Chondrocyte (in vitro differentiated cells): ENCODE data around the gene TLE4. TPM values are rescaled to one million over a fixed set of nuclear protein-coding genes. Genes with fewer than 3 reads are reported as not detected.

Experiments used
- DNase-seq: peaks from one replicate; pipeline ENCODE4 v3.0.0; 2021; ENCODE audit warnings: mixed read lengths, low spot score
- H3K27ac Mint-ChIP-seq: one replicate; pipeline ENCODE4 v1.8.0; 2021; ENCODE audit warnings: mild to moderate bottlenecking, moderate library complexity, mixed read lengths; ENCODE audit not compliant: unreplicated experiment
- H3K27me3 Mint-ChIP-seq: 2 replicates; pipeline ENCODE4 v1.8.0; 2021; ENCODE audit warnings: low read depth, mixed read lengths
- H3K36me3 Mint-ChIP-seq: 2 replicates; pipeline ENCODE4 v1.8.0; 2021; ENCODE audit warnings: low read depth, mixed read lengths
- H3K4me1 Mint-ChIP-seq: 2 replicates; pipeline ENCODE4 v1.8.0; 2021; ENCODE audit warnings: low read depth, mild to moderate bottlenecking, mixed read lengths
- H3K4me3 Mint-ChIP-seq: one replicate; pipeline ENCODE4 v1.8.0; 2021; ENCODE audit warnings: mild to moderate bottlenecking, moderate library complexity, mixed read lengths; ENCODE audit not compliant: unreplicated experiment
- H3K9me3 Mint-ChIP-seq: 2 replicates; pipeline ENCODE4 v1.8.0; 2021; ENCODE audit warnings: low read depth, mixed read lengths
- total RNA-seq: library from RNA; stranded (reverse); gene quantifications from 3 replicates; pipeline ENCODE4 v1.2.1, GENCODE V29; 2021
- TF ChIP-seq, protein P1 (sequence below): fragments of 200-600 bp; sonication (generic); IDR thresholded peaks from 2 replicates; pipeline ENCODE4 v1.5.0; 2021; ENCODE audit warnings: antibody characterized with exemption, mild to moderate bottlenecking, moderate library complexity

Gene TLE4
- total RNA-seq, 1 donor from 2014 or later, result 66.0 TPM

DNA sequence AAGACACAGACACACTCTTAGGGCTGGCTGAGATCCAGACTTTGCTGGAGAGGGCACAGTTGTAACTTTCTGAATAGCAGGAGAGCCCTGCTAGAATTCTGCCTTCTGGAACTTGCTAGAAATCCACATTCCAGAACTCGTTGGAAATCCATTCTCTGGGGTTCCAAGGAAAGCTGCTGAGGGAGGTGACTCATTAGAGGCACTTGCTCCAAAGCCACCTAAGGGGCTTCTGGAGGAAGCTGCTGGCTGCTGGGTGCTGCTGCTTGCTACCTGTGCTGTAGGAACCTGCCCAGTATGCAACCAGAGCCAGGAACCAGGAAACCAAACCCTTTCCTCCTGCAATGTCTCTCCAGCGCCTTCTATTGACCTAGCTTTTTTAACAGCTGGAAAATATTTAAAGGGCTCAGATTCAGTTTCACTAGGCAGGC, 4.1 kb upstream of the TLE4 start:
- TF ChIP-seq, protein P1, sequence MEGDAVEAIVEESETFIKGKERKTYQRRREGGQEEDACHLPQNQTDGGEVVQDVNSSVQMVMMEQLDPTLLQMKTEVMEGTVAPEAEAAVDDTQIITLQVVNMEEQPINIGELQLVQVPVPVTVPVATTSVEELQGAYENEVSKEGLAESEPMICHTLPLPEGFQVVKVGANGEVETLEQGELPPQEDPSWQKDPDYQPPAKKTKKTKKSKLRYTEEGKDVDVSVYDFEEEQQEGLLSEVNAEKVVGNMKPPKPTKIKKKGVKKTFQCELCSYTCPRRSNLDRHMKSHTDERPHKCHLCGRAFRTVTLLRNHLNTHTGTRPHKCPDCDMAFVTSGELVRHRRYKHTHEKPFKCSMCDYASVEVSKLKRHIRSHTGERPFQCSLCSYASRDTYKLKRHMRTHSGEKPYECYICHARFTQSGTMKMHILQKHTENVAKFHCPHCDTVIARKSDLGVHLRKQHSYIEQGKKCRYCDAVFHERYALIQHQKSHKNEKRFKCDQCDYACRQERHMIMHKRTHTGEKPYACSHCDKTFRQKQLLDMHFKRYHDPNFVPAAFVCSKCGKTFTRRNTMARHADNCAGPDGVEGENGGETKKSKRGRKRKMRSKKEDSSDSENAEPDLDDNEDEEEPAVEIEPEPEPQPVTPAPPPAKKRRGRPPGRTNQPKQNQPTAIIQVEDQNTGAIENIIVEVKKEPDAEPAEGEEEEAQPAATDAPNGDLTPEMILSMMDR, result peak; percentile 28
- H3K27ac Mint-ChIP-seq, result no peak overlapping the region
- no peaks in the 10 kb centered on the region for H3K27me3 Mint-ChIP-seq
- no peaks in the 10 kb centered on the region for H3K36me3 Mint-ChIP-seq
- DNase-seq, result no peak
- peaks cover 15% of the 10 kb centered on the region for H3K4me1 Mint-ChIP-seq
- H3K4me3 Mint-ChIP-seq, result no peak overlapping the region
- H3K9me3 Mint-ChIP-seq, result no peaks in the 10 kb centered on the region

DNA sequence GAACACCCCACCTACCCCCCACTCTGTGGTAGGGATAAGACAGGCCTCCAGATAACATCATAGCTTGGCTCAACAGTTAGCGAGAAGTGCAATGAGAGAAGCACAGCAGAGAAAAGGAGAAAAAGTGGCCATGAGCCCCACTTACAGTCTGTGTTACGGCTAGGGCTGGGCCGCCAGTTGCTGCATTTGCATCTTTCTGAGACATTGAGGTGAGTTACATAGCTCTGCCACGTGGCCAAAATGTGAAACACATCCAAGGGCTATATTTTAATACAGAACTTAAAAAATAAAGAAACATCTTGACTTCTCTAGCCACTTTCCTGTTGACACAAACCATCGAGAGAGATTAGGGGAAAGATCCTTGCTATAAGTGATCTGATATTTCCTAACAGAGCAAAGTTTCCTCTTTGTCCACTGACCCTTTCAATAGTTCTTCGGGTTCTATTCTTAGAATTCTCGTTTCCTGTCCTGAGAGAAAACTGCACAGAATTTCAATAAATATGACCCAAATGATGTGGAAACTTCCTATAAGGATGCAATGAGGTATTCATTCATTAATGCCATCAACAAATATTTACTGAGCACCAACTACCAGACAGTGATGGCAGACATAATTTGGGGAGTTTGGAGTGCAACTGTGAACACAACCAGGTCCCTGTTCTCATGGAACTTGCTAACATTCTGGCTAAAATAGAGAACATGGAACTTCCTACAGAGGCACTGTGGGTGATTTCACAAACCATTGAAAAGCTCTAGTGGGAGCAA, 3.2 kb upstream of the TLE4 start:
- no peak for DNase-seq
- no peak overlapping the region for H3K27ac Mint-ChIP-seq
- H3K4me1 Mint-ChIP-seq, result peaks cover 9% of the 10 kb centered on the region
- H3K4me3 Mint-ChIP-seq, result no peak overlapping the region
- no peaks in the 10 kb centered on the region for H3K36me3 Mint-ChIP-seq
- TF ChIP-seq, protein P1, result no peak
- no peaks in the 10 kb centered on the region for H3K9me3 Mint-ChIP-seq
- no peaks in the 10 kb centered on the region for H3K27me3 Mint-ChIP-seq

DNA sequence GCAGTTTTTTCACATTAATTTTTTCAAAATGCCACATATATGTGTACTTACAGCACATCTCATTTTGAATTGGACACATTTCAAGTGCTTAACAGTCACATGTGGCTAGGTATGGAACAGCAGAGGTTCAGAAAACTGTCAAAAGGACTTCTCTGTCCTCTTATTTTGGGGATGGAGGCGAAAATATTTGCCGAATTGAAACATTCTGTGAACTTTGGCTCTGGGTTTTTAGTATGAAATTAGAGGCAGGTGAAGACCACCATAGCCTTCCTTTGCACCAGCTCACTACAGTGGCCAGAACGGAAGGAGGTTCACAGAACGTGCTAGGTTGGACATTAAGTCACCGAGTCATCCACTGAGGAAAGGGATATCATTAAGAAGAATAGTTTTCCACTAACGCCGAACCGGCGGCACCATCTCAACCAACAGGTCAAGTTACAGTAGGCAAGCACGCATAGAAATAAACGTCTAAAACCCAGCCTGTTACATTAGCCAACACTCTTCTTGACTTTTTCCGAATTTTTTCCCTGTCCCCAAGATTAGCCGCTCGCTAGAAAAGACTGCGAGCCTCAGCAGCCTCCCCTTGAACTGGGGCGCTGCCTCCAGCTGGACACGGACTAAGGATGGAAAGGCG, 1.8 kb upstream of the TLE4 start:
- H3K27ac Mint-ChIP-seq, result peak overlapping the region; percentile 77

DNA sequence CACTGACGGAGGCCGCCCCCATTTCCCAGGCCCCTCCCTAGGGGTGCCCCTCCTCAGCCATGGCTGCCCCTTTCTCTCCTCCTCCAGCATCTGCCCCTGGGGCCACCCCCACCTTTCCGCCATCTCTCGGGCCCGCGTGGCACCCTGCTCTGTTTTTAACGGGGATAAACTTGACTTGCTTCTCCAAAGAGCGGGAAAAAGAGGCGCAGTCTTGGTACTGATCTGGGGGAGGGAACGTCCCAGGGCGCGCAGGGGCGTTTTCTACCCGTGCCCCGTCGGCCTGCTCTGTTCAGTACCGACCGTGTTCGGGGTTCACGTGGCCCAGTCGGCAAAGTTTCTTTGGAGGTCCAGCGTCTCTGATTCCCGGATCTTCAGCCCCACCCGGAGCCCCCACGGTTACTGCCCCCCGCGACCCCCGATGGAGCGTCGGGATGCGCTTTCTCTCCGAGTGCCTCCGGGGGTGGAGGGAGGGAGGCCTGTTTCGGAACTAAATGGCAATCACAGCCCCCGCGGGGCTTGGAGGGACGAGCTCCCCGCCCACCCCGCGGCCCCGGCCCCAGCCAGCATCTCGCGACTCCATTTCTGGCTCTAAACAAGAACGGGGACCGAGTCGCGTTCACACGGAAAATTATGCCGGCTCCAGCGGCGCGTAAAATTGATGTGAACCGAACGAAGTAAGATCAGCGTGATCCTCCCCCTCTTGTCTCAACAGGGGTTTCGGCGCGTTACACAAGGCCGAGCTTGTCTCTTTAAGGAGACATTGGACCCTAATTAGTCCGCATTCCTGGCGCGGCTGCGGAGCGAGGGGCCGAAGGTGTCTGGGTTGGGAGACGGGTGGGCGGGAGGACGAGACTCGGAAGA, 1.1 kb upstream of the TLE4 start:
- Mint-ChIP-seq H3K27ac (peak overlapping the region; percentile 77), H3K27me3 (no peaks in the 10 kb centered on the region), H3K4me3 (no peak overlapping the region), H3K36me3 (peaks cover 1% of the 10 kb centered on the region), H3K4me1 (peaks cover 25% of the 10 kb centered on the region), H3K9me3 (no peaks in the 10 kb centered on the region)
- DNase-seq, result peak; percentile 89
- TF ChIP-seq, protein P1, result peak; percentile 6

More for the DNA sequence above, 1.8 kb upstream of the TLE4 start:
- TF ChIP-seq, protein P1, result no peak
- Mint-ChIP-seq H3K4me1 (peaks cover 20% of the 10 kb centered on the region), H3K9me3 (no peaks in the 10 kb centered on the region), H3K36me3 (peaks cover 1% of the 10 kb centered on the region), H3K4me3 (no peak overlapping the region), H3K27me3 (no peaks in the 10 kb centered on the region)
- no peak for DNase-seq

DNA sequence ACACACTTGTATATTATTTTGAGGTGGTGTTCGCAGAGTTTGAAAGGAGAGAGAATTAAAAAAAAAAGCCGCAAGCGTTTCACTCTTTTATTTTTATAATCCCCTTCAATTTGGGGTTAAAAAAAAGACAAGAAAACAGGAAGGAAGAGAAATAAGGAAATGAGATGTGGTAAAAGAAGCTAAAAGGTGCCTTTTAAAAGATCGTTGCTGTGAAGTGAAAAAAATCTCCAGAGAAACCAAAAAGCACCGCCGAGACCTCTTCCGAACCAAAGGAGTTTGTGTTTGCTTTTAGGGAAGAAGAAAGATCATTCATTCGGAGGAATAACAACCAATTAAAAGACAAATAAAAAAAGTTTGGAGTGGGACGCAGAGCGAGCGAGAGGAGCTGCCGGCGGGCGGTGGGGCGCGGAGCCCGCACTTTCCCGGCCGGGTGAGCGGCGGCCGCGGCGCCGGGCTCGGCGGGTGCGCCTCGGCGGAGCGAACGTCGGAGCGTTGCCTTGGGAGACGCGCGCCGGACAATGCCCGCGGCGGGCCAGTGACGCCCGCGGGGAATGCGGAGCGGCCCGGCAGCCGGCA, 355 bp downstream of the TLE4 start:
- no peak for DNase-seq

More for the DNA sequence above, 355 bp downstream of the TLE4 start:
- H3K4me3 Mint-ChIP-seq, result no peak overlapping the region
- no peaks in the 10 kb centered on the region for H3K9me3 Mint-ChIP-seq
- peaks cover 36% of the 10 kb centered on the region for H3K4me1 Mint-ChIP-seq
- H3K36me3 Mint-ChIP-seq, result peaks cover 7% of the 10 kb centered on the region
- no peak overlapping the region for H3K27ac Mint-ChIP-seq
- H3K27me3 Mint-ChIP-seq, result no peaks in the 10 kb centered on the region
- TF ChIP-seq, protein P1, result no peak
